Epithelial cell of prostate (primary cell): Measurements from ENCODE around the gene ZFP92.
"Not testable (repeated sequence)": the region's sequence is repeated elsewhere in the genome, so short reads cannot be mapped to it uniquely, and the experiment has no call there.

Experiments
- DNase-seq: peaks from one replicate; pipeline ENCODE4 v3.0.0-alpha.2; 2011; ENCODE audit warnings: low read depth, low spot score
- H3K27ac ChIP-seq: fragments of 450-650 bp; 2 replicates; pipeline ENCODE4 v1.5.1; 2017; ENCODE audit warnings: mild to moderate bottlenecking

Gene ZFP92

GRCh38 chrX:153384973-153385372 is 26.3 kb upstream of the ZFP92 start:
- DNase-seq: not testable (repeated sequence)

DNA sequence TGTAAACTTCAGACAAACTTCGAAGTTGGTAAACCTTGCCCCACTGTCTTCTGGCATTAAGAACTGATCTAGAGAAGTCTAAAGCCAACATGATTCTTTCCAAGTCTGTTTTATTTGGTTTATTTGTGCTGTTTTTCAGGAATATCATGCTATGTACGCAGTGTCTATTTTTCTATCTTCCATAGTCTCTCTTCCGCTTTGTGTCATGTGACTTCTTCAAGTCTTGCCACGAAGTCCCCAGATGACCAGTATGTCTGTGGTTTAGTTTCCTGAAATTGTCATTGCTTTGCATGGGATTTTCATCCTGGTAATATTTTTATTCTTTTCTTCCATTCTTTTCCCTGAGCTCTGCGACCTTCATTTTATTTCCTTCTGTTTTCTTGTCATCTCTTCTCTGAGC is 25.2 kb upstream of the ZFP92 start:
- DNase-seq: no peak
- no peak overlapping the region for H3K27ac ChIP-seq

More at GRCh38 chrX:153384973-153385372, 26.3 kb upstream of the ZFP92 start:
- H3K27ac ChIP-seq: not testable (repeated sequence)

GRCh38 chrX:153387345-153387744 is 23.9 kb upstream of the ZFP92 start:
- DNase-seq: no peak
- no peak overlapping the region for H3K27ac ChIP-seq

DNA sequence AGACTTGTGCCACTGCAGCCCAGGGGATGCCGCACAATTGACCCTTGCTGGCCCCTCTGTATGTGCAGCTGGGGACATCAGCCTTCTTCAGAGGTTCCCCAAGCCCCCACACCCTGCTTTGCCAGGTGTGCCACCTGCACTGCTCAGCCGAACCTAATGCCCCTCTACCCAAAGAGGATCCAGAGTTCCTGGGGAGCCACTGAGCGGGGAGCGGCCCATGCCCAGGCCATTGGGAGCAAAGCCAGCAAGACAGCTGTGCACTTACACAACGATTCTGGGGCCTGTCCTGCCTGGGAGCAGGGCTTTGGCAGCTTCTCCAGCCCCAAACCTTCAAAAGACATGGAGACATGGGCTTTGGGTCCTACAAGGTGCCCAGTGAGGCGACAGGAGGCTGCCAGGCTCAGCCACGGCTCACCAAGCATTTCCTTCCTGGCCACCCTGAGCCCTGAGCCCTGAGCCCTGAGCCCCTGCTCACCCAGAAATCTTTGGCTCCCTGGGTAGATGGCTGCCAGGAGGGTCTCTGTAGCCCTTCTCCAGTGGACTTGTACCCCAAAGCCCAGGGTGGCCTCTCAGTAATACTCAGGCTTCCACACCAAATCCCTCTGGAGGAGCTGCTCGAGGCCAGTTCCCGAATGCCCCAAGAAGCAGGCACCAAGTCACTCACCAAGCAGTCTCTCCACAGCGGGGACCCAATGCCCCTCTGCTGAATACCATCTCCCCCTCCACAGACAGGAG is 23.1 kb upstream of the ZFP92 start:
- DNase-seq: no peak
- H3K27ac ChIP-seq: no peak overlapping the region

DNA sequence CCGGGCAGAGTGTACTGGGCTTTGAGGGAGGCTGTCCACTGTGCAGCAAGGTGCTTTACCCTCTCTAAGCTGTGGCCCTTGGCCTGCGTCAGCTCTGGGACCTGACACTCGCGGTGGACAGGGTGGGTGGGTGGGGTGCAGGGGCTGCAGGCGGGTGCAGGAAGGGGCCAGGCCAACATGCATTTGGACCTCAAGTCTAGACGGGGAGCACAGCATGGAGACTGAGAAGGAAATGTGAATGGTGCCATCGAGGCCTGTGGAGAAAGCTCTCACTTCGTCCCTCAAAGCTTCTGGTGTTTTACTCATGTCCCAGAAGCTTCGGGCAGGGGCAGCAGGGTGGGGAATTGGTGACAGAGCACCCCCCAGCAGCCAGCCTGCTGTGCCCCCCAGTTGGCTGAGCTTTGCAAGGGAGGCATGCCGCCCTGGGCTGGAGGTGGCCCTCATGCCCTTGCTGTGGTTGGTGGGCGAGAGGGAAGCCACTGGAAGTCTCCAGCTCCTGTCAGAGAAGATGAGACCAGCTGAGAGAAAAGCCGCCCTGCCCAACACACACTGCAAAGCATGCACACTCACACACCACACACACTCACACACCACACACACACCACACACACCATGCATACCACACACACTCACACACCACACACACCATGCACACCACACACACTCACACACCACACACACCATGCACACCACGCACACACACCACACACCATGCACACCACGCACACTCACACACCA is 22.4 kb upstream of the ZFP92 start:
- no peak overlapping the region for H3K27ac ChIP-seq
- no peak for DNase-seq

- not testable (repeated sequence) for H3K27ac ChIP-seq
These were observed 21.9 kb upstream of the ZFP92 start for GRCh38 chrX:153389460-153389768.

DNA sequence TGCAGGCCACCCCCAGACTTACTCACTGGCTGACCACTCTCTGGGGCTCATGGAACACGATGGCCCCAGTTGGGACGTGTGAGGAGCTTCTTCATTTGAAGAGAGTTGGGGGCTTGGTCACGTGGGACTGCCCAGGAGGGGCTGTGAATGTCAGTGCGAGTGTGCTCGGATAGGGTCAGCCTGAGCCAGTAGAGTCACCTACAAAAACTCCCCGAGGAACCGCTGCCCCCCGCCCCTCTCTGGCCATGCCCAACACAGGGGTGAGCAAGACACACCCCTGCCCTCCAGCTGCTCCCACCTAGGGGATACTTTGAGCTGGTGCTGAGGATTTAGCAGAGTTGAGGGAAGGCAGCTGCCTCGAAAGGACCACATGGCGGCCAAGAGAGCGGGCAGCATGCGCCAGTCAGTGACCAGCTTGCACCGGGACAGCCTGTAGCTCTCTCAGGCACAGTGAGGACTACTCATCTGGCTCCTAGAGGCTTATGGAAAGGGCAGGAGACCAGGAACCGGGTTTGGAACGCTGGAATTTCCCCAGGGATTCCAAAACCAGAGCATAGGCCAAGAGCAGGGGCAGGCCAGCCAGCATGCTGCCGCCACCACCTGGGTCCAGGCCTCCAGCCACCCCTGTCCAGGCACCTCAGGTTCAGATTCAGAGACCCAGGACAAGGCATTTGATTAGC is 18.5 kb upstream of the ZFP92 start:
- H3K27ac ChIP-seq: no peak overlapping the region

More at GRCh38 chrX:153389460-153389768, 21.9 kb upstream of the ZFP92 start:
- DNase-seq: not testable (repeated sequence)

DNA sequence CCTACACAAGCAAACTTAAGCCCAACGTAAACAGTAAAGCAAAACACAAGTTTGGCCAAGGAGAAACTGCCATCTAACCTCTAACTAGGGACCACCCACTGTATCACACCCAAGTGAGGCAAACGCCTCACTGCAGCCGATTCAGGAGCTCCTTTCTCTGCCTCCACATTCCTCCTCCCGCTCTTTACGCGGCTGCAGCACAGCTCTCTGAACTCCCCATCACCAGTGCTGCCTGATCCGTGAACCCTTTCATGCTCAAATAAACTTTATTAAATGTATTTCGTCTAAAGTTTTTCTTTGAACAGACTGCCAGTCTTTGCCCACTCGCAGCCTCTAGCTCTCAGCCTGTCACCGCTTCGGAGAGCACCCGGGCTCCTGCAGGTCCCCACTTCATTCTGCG is 16.7 kb upstream of the ZFP92 start:
- H3K27ac ChIP-seq: no peak overlapping the region
- no peak for DNase-seq

More for the DNA sequence above, 18.5 kb upstream of the ZFP92 start:
- DNase-seq: no peak

DNA sequence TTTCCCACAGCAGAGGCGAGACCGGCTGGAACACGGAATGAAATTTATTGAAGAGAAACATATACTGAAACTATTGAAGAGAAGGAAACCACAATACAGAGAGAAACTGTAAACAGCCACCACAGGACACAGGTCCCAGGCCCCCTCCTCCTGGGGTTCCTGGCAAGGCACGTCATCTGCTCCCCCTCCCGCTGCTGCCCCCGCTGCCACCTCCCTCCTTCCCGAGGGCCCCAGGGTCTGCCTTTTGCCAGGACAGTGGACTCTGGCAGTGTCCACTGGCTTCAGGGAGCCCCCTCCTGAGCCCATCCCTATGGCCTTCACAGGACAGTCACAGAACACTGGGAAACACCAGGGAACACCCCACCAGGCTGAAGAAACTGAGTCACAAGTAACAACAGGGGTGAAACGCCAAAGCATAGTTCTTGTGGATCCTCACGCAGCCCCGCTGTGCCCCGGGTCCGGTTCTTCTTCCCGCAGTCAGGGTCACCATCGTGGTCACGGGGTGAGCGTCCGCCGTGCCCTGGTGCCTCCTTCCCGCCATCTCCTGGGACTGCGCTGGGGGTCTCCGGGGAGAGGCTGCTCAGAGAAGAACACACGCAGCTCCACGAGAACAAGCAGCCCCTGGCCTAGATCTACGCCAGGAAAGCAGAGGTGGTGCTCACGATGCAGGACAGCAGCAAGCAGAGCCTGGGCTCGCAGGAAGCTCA is 15.5 kb upstream of the ZFP92 start:
- DNase-seq: no peak
- no peak overlapping the region for H3K27ac ChIP-seq

DNA sequence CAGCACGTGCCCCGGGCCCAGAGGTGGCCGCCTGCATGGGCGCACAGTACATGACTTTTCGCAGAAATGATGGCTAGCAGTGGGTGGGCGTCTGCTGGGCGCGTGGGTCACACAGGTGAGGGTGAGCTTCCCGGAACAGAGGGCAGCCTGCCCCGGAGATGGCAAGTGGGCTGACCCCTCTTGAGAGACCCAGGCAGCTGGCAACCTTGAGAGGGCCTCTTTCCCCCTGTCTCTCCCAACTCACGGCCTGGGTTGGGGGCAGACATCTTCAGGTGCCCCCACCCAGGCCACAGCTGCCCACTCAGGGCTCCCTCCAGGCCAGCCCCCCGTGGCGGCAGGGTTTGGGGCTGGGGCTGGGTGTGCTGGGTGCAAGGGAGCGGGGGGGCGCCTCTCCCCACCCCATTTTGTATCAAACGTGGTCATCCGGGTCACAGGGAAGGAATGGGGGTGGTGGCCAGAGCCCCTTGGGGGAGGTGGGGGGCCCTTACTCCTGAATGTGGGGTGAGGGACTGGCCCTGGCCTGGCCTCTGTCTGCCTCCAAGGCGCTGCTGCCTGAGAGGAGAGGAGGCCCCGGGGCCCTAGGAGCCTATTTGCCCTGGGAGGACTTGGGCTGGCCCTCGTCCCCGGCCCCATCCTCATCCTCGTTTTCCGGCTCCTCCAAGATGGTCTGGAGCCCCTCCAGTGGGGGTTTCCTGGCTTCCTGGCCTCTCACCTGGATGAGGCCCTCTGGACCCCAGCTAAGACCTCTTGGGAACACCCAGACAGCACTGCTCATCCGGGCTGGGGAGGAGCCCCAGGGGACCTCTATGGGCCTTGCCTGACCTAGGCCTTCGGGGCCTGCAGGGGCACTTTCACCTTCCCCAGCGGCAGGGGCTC is 14.7 kb upstream of the ZFP92 start:
- no peak for DNase-seq
- H3K27ac ChIP-seq: no peak overlapping the region

DNA sequence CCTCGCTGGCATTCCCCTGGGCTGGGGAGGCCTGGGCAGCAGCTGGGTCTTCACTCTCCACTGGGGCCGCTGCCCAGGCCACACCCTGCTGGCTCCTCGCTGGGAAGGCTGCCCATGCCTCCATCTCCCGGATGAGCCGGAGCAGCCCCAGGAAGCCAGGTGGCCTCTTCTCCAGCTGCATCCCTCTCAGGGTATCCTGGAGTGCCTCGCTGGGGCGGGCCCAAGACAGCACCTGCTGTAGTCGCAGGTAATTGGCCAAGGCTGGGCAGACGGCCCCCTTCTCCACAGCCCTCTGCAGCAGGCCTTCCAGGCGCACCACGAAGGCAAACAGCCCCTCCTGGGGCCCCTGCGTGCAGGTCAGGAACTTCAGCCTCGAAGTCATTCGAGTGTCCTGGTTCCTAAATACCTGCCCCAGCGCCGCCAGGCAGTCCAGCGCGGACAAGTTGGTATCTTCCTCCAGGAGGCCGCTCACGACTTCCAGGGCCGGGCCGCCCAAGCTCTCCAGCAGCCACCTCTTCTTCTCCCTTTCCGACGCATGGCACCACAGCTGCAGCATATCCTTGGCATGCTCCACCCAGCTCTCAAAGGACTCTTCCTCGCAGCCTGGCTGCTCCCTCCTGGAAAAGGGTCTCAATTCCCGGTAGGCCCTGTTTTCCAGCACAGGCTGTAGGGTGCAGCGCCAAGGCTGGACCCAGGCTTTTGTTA is 13.9 kb upstream of the ZFP92 start:
- DNase-seq: no peak
- H3K27ac ChIP-seq: no peak overlapping the region

GRCh38 chrX:153398275-153398960 is 12.9 kb upstream of the ZFP92 start:
- no peak overlapping the region for H3K27ac ChIP-seq
- no peak for DNase-seq

DNA sequence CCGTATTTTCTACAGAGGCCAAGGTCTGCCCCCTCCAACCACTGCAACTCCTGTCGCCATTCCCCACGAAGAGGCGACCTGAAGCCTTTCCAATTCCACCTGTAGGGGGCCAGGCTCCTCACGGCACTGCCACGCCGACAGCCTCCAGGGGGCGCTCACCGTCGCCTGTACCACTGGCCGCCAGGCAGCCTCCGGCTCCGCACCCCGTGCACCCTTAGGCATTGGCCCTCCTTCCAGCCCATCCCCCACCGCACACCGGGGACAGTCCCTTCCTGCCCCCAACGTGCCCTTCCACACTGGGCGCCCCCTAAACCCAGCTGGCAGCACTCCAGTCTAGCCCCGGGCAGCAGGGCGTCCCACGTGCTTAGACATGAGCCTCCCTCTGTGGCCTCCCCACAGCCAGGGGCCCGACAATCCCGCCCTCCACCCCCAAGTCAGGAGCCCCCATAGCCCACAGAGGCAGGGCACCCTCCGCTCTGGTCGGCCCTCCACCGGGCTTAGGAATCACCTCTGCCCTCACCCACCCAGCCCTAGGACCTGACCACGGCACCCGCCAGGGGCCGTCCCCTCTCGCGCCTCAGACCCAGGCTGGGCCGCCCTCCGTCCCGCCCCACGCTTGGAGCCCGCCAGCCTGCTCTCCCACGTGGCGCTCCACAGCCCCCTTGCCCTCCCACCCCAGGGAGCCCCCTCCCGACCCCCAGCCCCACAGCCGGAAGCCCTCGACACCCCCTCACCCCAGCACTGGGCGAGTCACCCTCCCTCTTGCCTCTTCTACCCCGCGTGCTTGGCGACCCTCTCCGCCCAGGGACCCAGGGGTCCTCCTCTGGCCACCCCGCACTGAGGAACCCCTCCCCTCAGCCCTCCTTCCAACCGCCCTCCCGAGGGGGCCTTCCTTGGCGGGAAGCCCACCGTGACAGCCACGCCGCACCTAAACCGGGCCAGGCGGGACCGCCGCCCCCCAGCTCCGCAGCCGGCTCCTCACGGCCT is 10.8 kb upstream of the ZFP92 start:
- no peak for DNase-seq
- H3K27ac ChIP-seq: no peak overlapping the region

DNA sequence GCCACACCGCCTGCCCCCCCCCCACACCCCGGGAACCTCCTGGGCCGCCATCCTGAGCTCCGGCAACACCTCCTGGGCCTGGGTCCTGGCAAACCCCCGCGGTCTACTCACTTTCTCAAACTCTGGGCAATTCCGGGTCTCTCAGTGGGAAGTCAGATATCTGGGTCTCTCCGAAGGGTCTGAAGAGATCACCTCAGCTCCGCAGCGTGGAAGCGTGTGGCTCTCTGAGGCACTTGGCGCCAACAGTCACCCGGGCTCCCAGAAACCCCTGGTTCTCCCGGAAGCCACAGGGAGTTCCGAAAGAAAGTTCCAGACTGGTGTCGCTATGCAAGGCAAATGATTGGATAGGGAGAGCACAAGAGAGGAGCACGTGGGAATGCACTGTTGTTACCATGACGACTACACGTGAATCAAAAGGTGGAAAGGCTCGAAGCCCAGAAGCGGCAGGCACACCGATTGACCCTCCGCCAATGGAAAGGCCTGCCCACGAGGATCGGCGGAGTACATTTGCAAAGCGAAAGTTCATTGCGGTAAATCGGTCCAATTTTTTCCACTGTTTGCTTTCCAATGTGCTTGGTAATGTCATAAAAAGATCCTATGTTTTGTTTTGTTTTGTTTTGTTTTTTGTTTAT is 10.0 kb upstream of the ZFP92 start, which contains the start of gene PNMA6E:
TSS of gene PNMA6E (minus strand) at position 218 of the 632 bp plus-strand sequence. CDS start 2,501 bp downstream, outside the sequence.
- no peak for DNase-seq
- H3K27ac ChIP-seq: no peak within 1 kb of the TSS

DNA sequence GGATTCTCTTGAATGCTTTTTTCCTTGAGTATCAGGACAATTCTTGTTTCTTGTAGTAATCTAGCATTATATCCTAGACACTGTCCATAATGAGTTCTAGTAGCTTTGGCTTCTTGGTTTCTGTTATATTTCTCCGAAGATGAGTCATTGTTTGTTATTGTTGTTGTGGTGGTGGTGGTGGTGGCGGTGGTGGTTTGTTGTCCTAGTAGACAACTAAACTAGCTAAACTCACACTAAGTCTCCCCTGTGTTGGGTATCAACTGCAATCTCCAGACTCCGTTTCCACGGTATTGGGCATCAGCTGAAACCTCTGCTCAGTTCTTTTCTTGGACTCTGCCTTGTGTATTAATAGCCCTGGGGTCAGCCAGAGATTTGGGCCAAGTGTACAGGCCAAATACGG is 6.9 kb upstream of the ZFP92 start:
- DNase-seq, H3K27ac ChIP-seq: not testable (repeated sequence)

GRCh38 chrX:153405426-153405825 is 5.8 kb upstream of the ZFP92 start:
- no peak overlapping the region for H3K27ac ChIP-seq

GRCh38 chrX:153406011-153406410 is 5.3 kb upstream of the ZFP92 start:
- no peak overlapping the region for H3K27ac ChIP-seq
- no peak for DNase-seq

More at GRCh38 chrX:153405426-153405825, 5.8 kb upstream of the ZFP92 start:
- DNase-seq: no peak
